HG03342 (cell line): ENCODE measurements around the gene ARMC3.
A peak's percentile ranks its signal among the peaks of the same experiment; 100 is the strongest.
"Not testable (repeated sequence)": the region's sequence is repeated elsewhere in the genome, so short reads cannot be mapped to it uniquely, and the experiment has no call there.

Experiments
- ATAC-seq: cut with Tn5 transposase; IDR thresholded peaks from one replicate; pipeline ENCODE4 v1.9.1; 2021; ENCODE audit warnings: mild to moderate bottlenecking, moderate library complexity; ENCODE audit not compliant: unreplicated experiment

The ARMC3 gene

DNA sequence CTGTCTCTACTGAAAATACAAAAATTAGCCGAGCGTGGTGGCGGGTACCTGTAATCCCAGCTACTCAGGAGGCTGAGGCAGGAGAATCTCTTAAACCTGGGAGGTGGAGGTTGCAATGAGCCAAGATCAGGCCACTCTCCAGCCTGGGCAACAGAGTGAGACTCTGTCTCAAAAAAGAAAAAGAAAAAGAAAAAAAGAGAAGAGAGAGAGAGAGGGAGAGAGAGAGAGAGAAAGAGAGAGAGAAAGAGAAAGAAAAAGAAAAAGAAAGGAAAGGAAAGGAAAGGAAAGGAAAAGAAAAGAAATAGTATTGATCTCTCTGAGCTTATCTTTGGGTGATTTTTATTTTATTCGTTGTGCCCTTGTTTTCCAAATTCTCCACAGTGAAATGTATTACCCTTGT lies 1.2 kb downstream of the ARMC3 start:
- not testable (repeated sequence) for ATAC-seq

DNA sequence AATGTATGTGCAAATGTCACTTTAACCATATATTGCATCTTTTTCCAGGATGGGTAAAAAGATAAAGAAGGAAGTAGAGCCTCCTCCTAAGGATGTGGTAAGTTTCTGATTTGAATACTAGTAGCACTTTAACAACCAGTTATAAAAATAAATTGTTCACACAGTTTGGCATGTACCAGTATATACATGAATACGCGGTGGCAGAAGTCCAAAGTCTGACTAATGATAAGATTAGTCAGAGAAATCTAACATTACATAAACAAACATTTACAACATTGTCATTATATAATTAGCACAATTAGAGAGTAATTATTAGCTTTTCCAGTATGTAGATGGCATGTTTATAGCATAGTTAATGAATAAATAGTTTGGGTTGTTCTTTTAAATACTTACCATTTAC lies 4.1 kb downstream of the ARMC3 start:
- peak; percentile 36 for ATAC-seq

DNA sequence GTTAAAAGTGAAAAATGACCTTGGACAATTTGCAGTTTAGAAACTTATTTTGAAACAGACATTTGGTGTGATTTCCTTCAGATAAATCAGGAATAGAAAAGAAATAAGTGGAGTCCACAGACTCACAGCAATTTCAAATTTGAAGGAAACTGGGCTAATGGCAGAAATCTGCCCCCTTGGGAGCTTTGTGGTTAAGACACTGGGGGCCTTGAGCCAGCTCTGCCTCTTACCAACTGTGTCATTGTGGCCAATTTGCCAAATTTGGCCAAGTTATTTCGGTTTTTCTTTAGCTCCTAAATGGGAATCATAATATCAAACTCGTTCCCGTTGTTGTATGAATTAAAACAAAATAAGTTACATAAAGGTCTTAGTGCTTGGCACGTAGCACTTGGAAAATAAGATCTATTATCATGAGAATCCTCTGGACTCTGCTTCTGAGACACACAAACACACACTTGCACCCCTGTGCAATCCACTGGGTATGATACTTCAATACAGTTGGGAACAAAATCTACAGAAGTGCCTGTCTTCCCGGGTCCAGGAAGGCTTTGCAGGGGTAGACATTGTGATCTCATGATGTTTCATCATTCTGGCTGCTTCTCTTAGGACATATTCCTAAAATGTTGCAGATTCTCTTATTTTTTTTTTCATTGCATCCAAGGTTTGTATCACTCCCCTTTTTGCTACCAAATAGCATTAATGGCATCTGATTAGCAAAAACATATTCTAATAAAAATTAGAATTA lies 4.9 kb downstream of the ARMC3 start:
- ATAC-seq = no peak

DNA sequence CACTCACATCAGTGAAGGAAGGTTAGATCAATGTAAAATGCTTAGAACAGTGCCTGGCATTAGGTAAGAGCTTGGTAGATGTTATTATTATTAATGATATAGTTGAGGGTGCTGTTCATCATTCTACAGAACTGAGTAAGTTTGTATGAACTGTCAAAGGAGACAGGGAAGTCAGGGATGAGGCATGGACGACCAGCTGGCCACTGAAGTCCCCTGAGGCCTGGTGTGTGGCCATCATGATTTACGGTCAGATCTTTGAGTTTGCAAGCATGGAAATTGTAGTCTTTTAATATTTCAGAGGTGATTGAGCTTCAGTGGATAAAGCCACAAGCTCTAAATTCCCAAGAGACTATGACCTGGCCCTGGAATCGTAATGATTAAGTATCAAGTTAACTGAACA lies 6.9 kb downstream of the ARMC3 start:
- ATAC-seq = no peak

DNA sequence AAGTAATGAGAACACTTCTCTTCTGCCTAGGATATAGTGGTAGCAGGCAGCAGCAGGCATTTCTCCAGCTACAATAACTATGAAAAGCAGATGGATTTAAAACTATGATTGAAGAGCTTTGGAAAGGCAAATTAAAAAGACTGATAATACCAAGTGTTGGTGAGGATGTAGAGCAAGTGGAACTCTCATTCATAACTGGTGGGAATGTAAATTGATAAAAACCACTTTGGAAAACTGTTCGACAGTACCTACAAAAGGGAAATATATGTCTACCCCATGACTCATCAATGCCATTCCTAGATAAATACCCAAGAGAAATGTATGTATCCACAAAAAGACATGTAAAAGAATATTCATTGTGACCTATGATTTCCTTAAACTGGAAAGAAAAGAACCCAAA lies 14.6 kb downstream of the ARMC3 start:
- ATAC-seq = no peak

DNA sequence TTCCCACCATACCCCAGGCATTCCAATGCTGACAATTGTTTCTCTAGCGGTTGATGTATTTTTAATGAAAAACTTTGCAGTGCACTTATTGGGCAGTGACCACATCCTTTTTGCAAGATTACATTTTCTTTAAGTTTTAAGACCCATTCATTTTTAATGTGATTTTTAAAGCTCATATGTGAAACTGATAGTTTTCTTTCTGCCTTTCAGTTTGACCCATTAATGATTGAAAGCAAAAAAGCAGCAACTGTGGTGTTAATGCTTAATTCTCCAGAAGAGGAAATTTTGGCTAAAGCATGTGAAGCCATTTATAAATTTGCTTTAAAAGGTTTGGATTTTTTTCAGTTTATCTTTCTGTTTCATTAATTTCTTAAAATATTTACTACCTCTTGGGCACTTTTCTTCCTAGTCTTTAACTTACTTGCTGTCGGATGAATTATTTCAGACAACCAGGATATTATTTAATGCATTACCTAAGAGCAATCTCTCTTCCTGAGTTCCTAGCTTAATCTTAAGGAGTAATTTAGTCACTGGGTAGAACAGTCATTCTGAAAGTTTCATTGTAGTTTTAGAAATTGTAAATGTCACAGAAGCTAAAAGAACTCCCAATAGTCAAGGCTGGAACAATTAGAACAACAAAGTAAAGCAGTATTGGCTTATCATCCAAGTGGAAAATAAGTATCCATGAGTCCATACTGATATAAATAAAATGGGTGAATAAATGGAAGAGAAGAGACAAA lies 18.3 kb downstream of the ARMC3 start:
- no peak for ATAC-seq

DNA sequence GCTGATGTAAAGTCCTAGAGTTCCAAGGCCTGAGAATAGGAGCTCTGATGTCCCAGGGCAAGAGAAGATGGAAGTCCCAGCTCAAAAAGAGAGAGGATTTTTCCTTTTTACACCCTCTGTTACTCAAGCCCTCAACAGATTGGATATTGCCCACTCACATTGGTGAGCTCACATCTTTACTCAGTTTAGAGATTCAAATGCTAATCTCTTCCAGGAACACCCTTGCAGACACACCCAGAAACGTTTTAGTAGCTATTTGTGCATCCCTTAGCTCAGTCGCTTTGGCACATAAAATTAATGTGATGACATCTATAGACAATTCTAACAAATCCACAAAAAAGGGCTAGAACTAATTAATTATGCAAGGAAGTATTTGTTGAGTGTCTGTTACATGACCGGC lies 27.1 kb downstream of the ARMC3 start:
- no peak for ATAC-seq

DNA sequence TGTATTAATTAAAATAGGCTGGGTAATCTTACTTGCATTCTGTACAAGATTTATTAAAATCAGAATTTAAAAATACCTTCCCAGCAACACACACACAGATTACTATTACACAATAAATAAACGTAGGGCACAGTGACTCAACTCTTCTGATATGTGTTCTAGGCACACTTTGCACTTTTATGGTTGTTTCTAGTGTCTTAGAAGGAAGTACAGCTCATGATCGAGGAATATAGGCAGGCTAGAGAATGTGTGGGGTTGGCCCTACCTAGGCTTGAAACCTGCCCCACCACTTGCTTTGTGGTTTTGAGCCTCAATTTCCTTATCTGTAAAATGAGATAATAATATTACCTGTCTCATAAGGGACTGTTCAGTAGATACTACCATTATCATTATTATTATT lies 30.5 kb downstream of the ARMC3 start:
- ATAC-seq = no peak

DNA sequence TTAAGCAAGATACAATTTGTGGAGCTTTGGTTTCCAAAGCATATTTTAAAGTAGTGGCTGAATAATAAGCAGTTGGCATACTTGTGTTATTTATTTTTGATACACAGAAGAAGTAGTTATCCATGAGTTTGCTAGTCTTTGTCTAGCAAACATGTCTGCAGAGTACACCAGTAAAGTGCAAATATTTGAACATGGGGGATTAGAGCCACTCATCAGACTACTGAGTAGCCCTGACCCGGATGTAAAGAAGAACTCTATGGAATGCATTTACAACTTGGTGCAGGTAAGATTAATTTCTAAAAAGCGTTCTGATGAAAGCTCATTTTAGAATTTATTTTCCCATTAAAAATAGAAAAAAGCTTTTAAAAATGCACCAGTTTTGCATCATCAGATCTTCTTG lies 31.4 kb downstream of the ARMC3 start:
- no peak for ATAC-seq

DNA sequence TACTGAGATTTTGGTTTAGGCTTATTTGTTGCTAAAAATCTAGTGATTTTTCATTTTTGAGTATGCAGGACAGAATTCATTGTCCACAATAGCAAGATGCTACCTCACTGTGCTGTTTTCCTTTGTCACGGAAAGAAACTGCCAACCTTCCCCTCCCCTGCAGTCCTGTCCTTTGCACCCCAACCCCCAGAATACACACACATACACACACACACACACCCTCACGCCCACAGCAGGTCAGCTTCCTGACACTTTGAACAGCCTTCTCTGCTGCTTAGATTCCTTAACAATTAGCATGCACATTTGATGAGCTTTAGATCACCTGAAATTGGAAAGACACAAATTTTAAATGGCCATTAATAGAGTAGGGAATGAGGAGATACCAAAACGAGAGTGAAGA lies 32.1 kb downstream of the ARMC3 start:
- ATAC-seq = no peak

DNA sequence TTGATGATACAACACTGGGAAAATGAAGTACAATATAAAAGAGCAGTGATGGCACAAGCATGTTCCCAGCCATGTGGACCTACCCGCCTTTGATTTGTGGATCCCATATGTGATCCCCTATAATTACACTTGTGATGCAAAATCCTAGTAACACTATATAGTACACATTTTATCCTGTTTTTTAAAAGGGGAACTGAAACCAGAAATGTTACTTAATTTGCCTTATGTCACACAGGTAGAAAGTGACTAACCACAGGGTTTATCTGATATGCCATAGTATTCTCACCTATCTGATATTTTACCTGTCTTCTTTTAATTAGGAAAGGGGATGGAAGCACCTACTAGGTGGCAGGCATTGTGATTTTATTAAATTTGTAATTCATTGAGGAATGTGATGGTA lies 35.0 kb downstream of the ARMC3 start:
- no peak for ATAC-seq

DNA sequence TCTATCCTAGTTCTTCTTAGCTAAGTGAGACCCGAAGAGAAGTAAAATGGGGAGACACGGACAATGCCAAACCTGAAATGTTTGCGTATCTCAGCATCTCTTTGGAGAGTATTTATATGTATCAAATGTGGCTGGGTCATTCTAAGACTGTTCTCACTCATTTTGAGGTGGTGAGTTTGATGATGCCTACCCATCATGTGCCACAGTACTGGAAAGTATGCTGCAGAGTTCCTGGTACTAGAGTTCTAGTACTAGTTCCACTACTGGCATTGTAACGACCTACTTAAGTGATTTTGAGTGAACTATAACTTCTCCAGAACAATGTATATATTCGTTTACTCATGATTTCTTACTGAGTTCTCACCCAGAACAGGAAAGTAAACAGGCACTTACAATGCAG lies 41.9 kb downstream of the ARMC3 start:
- ATAC-seq = no peak

DNA sequence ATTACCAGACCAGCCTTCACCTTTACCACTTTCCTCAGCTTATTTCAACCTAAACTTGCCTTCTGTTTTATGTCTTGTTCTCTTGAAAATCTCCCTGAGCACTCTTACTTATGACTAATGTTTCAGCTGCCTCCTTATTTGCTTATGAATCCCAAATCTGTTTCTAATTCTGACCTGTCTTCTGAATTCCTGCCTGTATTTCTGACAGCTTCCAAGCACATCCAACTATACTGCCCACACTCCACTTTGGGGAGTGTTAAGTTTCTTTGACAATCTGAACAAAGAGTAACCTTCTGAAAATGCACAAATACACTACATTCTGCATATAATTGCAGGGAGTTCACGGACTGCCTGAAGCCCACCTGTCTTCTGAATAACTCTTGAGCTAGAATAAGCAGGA lies 48.7 kb downstream of the ARMC3 start:
- no peak for ATAC-seq

DNA sequence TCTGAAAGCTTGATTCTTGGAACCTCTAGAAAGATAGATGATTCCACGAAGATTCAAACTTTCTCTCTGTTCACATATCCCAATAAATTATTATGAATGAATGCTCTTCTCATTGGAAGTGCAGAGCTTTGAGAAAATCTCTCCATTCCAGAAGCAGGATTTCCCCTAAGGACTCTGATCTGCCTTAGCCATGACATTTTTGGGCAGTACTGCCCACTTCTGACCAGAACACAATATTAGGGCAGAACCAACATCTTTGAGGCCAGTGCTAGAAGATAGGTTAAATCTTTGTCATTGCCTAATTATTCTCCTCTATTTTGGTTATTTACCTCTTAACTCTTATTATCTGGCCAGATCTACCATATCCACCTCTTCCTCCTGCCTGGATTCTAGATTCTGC lies 49.9 kb downstream of the ARMC3 start:
- ATAC-seq = no peak

DNA sequence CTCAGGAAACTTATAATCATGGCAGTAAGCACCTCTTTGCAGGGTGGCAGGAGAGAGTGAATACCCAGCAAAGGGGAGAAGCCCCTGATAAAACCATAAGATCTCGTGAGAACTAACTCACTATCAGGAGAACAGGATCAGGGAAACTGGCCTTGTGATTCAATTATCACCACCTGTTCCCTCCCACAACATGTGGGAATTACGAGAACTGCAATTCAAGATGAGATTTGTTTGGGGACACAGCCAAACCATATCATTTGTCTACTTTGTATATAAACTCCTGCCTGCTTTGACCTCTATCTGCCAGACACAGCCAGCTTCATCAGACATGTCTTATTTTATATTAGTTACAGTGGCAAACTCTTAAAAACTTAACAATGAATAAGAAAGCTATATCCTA lies 50.4 kb downstream of the ARMC3 start:
- ATAC-seq = no peak

DNA sequence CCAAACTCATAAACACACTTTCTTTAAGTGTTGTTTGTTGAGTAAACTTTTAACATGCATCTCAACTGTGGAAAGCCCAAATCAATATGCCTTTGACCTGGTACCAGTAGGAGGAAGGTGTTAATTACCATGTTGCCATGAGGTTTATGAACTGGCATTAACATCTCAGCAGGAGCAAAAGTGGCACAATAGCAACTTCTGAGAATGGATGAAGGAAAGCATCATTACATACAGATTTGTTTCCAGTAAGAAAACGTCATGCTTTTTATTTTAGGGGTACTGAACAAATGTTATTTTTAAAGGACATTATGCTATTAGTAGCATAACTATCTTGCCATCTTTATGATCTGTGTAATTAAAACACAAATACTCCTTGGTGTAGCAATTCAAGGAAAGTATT lies 51.1 kb downstream of the ARMC3 start:
- no peak for ATAC-seq

DNA sequence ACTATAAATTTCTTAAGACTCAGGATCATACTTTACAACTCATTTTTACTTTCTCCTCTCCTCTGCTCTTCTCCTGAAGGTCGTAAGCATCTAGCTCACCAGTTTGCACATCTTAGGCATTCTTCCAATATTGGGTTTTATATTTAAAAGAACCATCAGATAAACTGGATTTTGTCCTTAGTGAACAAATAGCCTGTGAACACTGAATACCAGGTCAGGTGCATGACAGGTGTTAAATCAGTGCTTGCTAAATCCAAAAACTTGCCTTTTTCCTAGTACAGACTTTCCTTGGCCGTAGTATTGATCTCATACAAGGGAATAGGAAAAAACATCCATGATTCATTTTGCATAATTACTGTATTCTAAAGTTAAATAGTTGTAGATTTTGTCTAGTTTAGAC lies 53.0 kb downstream of the ARMC3 start:
- ATAC-seq = no peak

DNA sequence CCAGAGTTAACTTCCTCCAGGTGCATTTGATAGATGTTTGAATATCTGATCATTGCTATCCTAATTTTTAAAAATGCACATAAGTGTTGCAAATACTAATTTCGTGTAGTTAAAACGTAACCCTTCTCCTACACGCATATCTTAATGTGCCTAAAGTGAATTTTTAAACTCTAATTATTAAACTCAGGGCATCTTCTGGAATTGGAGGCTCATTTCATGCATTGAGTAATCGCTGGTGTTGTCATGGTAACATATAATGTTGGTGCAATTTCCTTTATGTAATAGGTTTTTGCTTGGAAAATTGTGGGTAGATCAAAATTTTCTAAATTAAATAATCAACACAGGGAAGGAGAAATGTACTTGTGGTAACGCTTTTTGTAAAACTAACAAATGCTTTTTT lies 56.2 kb downstream of the ARMC3 start:
- no peak for ATAC-seq

DNA sequence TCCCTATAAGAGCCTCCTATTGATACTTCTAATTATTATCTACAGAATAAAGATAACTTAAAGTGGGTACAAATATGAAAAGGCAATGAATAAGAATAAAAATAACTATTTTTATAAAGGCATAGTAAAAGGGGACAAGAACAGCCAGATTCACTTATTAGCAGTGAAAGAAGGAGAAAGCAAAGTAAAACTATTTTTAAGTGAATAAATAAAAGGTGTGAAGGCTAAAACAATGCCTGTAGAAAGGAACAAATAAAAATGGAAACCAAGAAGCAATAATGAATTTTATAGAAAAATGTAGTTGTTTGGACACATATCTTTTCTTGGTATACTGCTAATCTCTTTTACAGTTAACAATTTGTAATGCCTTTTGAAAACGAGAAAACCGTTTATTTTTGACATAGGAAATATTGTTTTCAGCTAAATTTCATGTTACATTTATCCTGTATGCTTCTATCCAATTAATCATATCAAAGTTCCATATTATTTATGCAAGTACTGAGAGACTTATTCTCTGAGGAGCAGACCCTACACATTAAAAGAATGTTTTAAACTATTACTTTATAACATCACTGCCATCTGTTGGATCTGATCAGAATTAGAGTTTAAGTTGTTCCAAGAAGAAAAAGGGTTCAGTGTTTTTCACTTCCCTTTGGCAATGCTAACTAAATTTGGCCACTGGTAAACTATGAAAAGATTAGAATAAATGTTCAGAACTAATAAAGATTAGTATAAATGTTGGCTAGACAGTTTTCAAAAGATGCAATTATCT lies 59.1 kb downstream of the ARMC3 start:
- peak; percentile 45 for ATAC-seq

DNA sequence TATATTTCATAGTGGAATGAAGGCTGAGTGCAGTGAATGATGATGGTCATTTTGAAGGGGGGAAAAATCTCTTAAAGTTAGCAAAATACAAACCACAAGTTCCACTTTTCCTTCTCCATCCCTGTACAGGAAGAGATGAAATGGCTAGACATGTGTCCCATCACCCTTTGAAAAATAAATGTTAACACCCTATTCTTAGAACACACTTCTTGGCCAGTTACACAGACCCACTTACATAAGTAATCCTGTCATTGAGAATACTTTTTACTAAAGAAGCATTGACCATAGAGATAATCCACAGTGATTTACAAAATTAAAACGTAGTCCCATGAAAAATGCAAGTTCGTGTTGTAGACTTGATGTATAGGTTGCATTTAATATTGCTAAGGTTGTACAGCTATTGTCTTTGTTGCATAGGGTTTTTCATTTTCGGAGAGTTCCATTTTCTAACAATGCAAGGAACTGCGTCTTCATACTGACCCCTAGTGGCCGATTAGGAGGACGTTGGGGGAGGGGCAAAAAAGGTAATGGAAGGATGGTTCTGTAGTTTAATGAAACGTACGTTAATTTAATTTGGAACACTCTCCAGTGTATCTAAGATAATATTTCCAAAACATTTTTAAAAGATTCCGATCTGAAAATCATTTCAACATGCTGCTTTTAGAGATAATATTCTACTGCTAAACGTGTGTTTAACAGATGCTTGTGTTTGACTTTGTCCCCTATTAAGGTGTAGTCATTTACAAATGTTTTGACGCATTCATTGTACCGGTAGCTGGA lies 60.9 kb downstream of the ARMC3 start:
- no peak for ATAC-seq

DNA sequence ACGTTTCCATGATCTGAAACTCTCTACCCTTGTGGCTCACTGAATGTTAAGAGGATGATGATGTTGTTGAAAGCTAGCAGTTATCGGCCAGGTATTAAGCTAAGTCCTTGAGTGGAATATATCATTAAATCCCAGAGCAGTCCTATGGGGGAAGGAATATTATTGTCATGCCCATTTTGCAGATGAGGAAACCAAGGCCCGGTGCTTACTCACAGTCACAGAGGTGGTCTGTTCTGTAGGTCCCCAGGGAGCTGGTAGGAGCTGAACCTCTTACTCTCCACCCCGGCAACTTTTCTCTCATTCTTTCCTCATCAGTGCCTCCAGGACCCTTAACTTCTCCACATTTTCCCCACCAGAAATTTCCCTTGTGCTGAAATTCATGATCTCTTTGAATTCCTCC lies 62.6 kb downstream of the ARMC3 start:
- ATAC-seq = no peak
